Smooth muscle cell (in vitro differentiated cells): ENCODE measurements around the gene TUBB3. TPM values are rescaled to one million over a fixed set of nuclear protein-coding genes. Genes with fewer than 3 reads are reported as not detected.
"Not testable (repeated sequence)": the region's sequence is repeated elsewhere in the genome, so short reads cannot be mapped to it uniquely, and the experiment has no call there.

ENCODE experiments used
- DNase-seq: peaks from one replicate; lab custom pipeline; 2025; ENCODE audit not compliant: unreplicated experiment; lab: John Stamatoyannopoulos, UW
- H2AFZ ChIP-seq: fragments of 200-600 bp; sonication (generic); 2 replicates; pipeline ENCODE4 v1.6.0; 2016; ENCODE audit warnings: antibody characterized with exemption, low read depth, mild to moderate bottlenecking
- H3F3A ChIP-seq: fragments of 200-600 bp; sonication (generic); 2 replicates; pipeline ENCODE4 v1.6.0; 2017; ENCODE audit warnings: antibody characterized with exemption, low read depth
- H3K27ac ChIP-seq: fragments of 200-600 bp; sonication (generic); 2 replicates; pipeline ENCODE4 v1.5.1; 2016; ENCODE audit warnings: low read depth, mild to moderate bottlenecking
- H3K27me3 ChIP-seq: fragments of 200-600 bp; sonication (generic); 2 replicates; pipeline ENCODE4 v1.6.1; 2016; ENCODE audit warnings: low read depth, mild to moderate bottlenecking
- H3K36me3 ChIP-seq: fragments of 200-600 bp; sonication (generic); 2 replicates; pipeline ENCODE4 v1.5.1; 2016; ENCODE audit warnings: low read depth
- H3K4me1 ChIP-seq: fragments of 200-600 bp; sonication (generic); 2 replicates; pipeline ENCODE4 v1.5.1; 2016; ENCODE audit warnings: low read depth
- H3K4me2 ChIP-seq: fragments of 200-600 bp; sonication (generic); 2 replicates; pipeline ENCODE4 v1.6.0; 2016; ENCODE audit warnings: mild to moderate bottlenecking
- H3K4me3 ChIP-seq: fragments of 200-600 bp; sonication (generic); 2 replicates; pipeline ENCODE4 v1.5.1; 2016; ENCODE audit warnings: mild to moderate bottlenecking
- H3K79me2 ChIP-seq: fragments of 200-600 bp; sonication (generic); 2 replicates; pipeline ENCODE4 v1.6.0; 2016; ENCODE audit warnings: low read depth, mild to moderate bottlenecking
- H3K9ac ChIP-seq: fragments of 200-600 bp; sonication (generic); 2 replicates; pipeline ENCODE4 v1.6.0; 2016; ENCODE audit warnings: low read depth
- H3K9me3 ChIP-seq: fragments of 200-600 bp; sonication (generic); replicated peaks from 2 replicates; pipeline ENCODE4 v1.5.1; 2016; ENCODE audit warnings: low read depth
- H4K20me1 ChIP-seq: fragments of 200-600 bp; sonication (generic); 2 replicates; pipeline ENCODE4 v1.6.0; 2016; ENCODE audit warnings: low read depth
- WGBS: methylation state at CpG from one replicate; pipeline ENCODE4 v1.1.7; 2016; ENCODE audit warnings: low lambda C conversion rate; 5-methylcytosine and 5-hydroxymethylcytosine counted together
- polyA plus RNA-seq: library from polyadenylated mRNA; unstranded; fragments of >200 nt; fragmentation: Nextera tagmentation; extraction: Ambion mirVana; gene quantifications from 2 replicates; pipeline ENCODE4 v1.2.1, GENCODE V29; 2016
- total RNA-seq: library from RNA; depleted of rRNA; stranded (reverse); fragments of >200 nt; gene quantifications from 2 replicates; pipeline ENCODE4 v1.2.3, GENCODE V29; 2014
- TF ChIP-seq, protein P1 (sequence below): fragments of 200-600 bp; sonication (generic); IDR thresholded peaks from 2 replicates; pipeline ENCODE4 v1.5.1; 2017; ENCODE audit warnings: borderline replicate concordance, mild to moderate bottlenecking, antibody characterized with exemption; ENCODE audit not compliant: insufficient read depth, poor library complexity, severe bottlenecking

TUBB3 gene
- total and polyA plus RNA-seq, 2 experiments from 2014 or later: 198 to 234 TPM

DNA sequence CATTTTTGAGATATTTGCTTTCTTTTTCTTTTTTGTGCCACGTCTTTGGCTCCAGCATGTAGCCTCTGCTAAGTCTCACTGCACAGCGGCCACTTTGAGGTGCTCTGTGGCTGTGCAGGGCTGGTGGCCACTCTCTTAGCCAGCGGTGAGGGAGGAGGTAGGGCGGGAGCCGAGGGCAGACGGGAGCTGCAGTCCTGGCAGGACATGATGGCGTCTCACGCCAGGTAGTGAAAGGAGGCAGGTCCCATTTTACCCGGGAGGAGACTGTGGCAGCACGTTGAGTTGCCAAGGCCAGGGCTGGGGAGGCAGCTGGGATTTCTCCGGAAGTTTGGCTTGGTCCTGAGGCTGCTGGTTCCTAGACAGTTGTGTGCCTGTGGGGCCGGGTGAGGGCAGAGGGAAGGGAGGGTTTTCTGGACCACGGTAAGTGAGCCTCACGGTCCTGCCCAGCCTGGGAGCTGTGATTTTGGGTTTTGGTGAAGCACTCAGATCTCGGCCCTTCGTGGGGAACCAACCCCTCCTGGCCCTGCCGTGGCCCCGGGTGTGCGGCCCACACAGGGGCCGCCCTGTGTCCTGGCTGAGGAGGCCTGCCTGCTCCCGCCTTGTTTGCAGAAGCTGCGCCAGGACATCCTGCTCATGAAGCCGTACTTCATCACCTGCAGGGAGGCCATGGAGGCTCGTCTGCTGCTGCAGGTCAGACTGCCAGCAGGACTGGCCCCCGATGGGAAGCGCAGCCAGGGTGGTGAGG, 39.8 kb downstream of the TUBB3 start:
- Histone ChIP-seq H3K9ac (no peak overlapping the region), H3K27ac (no peak overlapping the region), H3F3A (no peaks in the 10 kb centered on the region), H4K20me1 (no peaks in the 10 kb centered on the region), H2AFZ (no peak overlapping the region), H3K4me3 (no peak overlapping the region), H3K79me2 (no peaks in the 10 kb centered on the region), H3K9me3 (no peaks in the 10 kb centered on the region), H3K36me3 (no peaks in the 10 kb centered on the region), H3K4me2 (no peak overlapping the region), H3K27me3 (no peaks in the 10 kb centered on the region), H3K4me1 (no peaks in the 10 kb centered on the region)
- WGBS: 94% methylated on average over 26 of the region's 26 CpGs
- DNase-seq: no peak
- TF ChIP-seq, protein P1, sequence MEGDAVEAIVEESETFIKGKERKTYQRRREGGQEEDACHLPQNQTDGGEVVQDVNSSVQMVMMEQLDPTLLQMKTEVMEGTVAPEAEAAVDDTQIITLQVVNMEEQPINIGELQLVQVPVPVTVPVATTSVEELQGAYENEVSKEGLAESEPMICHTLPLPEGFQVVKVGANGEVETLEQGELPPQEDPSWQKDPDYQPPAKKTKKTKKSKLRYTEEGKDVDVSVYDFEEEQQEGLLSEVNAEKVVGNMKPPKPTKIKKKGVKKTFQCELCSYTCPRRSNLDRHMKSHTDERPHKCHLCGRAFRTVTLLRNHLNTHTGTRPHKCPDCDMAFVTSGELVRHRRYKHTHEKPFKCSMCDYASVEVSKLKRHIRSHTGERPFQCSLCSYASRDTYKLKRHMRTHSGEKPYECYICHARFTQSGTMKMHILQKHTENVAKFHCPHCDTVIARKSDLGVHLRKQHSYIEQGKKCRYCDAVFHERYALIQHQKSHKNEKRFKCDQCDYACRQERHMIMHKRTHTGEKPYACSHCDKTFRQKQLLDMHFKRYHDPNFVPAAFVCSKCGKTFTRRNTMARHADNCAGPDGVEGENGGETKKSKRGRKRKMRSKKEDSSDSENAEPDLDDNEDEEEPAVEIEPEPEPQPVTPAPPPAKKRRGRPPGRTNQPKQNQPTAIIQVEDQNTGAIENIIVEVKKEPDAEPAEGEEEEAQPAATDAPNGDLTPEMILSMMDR: no peak

DNA sequence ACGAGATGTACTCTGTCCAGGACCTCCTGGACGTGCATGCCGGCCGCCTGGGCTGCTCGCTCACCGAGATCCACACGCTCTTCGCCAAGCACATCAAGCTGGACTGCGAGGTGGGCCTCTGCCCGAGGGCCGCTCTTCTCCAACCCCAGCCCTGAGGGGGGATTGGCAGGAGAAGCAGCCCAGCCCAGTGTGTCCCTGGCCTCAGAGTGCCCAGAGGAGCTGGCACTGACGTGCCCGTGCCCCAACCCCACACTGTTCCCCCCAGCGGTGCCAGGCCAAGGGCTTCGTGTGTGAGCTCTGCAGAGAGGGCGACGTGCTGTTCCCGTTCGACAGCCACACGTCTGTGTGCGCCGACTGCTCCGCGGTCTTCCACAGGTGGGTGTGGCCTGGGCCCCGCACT, 41.1 kb downstream of the TUBB3 start:
- H3K27ac ChIP-seq: no peak overlapping the region
- DNase-seq: no peak
- H3F3A ChIP-seq: peaks cover 6% of the 10 kb centered on the region
- no peaks in the 10 kb centered on the region for H3K9me3 ChIP-seq
- no peaks in the 10 kb centered on the region for H4K20me1 ChIP-seq
- no peak overlapping the region for H3K4me3 ChIP-seq
- no peaks in the 10 kb centered on the region for H3K4me1 ChIP-seq
- WGBS: 95% methylated on average over 24 of the region's 25 CpGs
- no peaks in the 10 kb centered on the region for H3K79me2 ChIP-seq
- no peaks in the 10 kb centered on the region for H3K36me3 ChIP-seq
- no peak overlapping the region for H2AFZ ChIP-seq
- TF ChIP-seq, protein P1: no peak
- no peak overlapping the region for H3K9ac ChIP-seq
- no peaks in the 10 kb centered on the region for H3K27me3 ChIP-seq
- H3K4me2 ChIP-seq: no peak overlapping the region

DNA sequence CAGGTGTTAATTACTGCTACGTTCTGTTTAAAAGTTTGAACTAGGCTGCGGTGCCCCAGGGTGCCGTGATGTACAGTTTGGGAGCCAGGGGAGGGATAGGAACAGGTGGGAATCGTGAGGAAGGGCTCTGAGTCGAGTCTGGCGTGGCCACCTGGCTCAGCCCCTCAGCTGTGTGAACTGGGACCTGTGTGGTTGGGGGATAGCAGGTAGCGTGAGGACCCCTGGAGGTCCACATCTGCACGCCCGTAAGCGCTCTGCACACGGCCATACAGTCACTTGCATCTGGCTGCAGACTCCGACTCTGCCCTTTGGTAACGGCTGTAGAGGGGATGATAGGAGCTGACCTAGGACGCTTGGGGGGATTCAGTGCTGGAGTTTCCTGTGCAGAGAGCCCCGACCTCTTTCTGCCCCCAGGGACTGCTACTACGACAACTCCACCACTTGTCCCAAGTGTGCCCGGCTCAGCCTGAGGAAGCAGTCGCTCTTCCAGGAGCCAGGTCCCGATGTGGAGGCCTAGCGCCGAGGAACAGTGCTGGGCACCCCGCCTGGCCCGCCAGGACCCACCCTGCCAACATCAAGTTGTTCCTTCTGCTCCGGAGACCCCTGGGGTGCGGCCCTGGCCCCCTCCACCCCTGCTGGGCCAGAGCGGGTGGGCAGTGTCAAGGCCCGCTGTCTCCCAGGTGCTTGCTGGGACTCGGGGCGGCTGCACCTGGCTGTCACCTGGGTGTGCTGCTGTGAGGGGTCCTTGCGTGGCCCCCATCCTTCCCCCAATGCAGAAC, 42.5 kb downstream of the TUBB3 start:
- Histone ChIP-seq H3K4me3 (no peak overlapping the region), H3K27me3 (no peaks in the 10 kb centered on the region), H3K9me3 (no peaks in the 10 kb centered on the region), H3K79me2 (no peaks in the 10 kb centered on the region), H3K27ac (no peak overlapping the region), H3K9ac (no peak overlapping the region), H3K4me2 (no peak overlapping the region), H4K20me1 (no peaks in the 10 kb centered on the region), H3K4me1 (no peaks in the 10 kb centered on the region), H3F3A (peaks cover 19% of the 10 kb centered on the region), H3K36me3 (no peaks in the 10 kb centered on the region), H2AFZ (no peak overlapping the region)
- 95% methylated on average over 30 of the region's 30 CpGs for WGBS
- no peak for DNase-seq
- TF ChIP-seq, protein P1: no peak

DNA sequence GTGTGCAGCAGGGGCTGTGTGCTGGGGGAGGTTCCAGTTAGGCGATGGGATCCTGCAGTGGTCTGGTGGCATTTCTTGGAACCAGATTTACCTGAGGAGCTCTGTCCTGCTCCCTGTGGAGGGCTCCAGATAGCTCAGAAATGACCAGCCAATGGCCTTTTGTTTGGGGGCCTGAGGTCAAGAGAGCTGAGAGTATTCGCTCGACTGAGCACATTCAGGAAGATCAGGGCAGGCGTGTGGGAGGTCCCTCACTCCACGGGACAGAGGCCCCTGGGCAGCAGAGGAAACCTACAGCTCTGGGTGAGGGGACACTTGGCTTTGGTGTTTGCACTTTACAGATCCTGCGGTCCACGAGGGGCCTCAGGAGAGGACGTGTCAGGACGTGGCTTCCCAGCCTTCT, 43.6 kb downstream of the TUBB3 start:
- Histone ChIP-seq H3K4me1 (peaks cover 4% of the 10 kb centered on the region), H4K20me1 (no peaks in the 10 kb centered on the region), H3K36me3 (no peaks in the 10 kb centered on the region), H3K27ac (no peak overlapping the region), H3K79me2 (peaks cover 4% of the 10 kb centered on the region), H3K4me2 (no peak overlapping the region), H3F3A (peaks cover 19% of the 10 kb centered on the region), H3K27me3 (no peaks in the 10 kb centered on the region), H3K9me3 (no peaks in the 10 kb centered on the region), H3K9ac (no peak overlapping the region), H2AFZ (no peak overlapping the region), H3K4me3 (no peak overlapping the region)
- TF ChIP-seq, protein P1: no peak
- DNase-seq: no peak
- WGBS: 91% methylated on average over 9 of the region's 9 CpGs

- WGBS: 92% methylated on average over 5 of the region's 5 CpGs
- H4K20me1 ChIP-seq, H2AFZ ChIP-seq, H3K27ac ChIP-seq, DNase-seq, H3K4me2 ChIP-seq, H3K4me3 ChIP-seq, H3K27me3 ChIP-seq, H3K9me3 ChIP-seq, H3K79me2 ChIP-seq, H3K4me1 ChIP-seq, H3K36me3 ChIP-seq, H3K9ac ChIP-seq: not testable (repeated sequence)
- H3F3A ChIP-seq: peaks cover 19% of the 10 kb centered on the region
Observed at GRCh38 chr16:89967436-89967835, 44.3 kb downstream of the TUBB3 start.
